GM12892 (cell line): Measurements from ENCODE around the gene NKX1-2.

ENCODE experiments used
- DNase-seq: peaks from one replicate; pipeline ENCODE4 v3.0.0; 2011; ENCODE audit not compliant: insufficient read length
- FAIRE-seq: peaks from 2 replicates; lab custom pipeline; 2011; peaks lifted over from hg19 to GRCh38; lab: Jason Lieb, UNC
- POLR2A ChIP-seq: IDR thresholded peaks from 2 replicates; pipeline ENCODE4 v1.6.1; 2011; ENCODE audit warnings: low read depth, low read length, control low read depth
- POLR2AphosphoS5 ChIP-seq: IDR thresholded peaks from 2 replicates; pipeline ENCODE4 v1.6.1; 2011; ENCODE audit warnings: low read depth, low read length, control low read depth
- TAF1 ChIP-seq: IDR thresholded peaks from 2 replicates; pipeline ENCODE4 v1.6.1; 2011; ENCODE audit warnings: low read depth, mild to moderate bottlenecking, control low read depth, low read length, borderline replicate concordance

Gene NKX1-2

GRCh38 chr10:124422742-124423141 lies 27.1 kb downstream of the NKX1-2 start:
- no peak for DNase-seq
- TF ChIP-seq TAF1 (no peak), POLR2A (no peak), POLR2AphosphoS5 (no peak)
- no peak for FAIRE-seq

- TF ChIP-seq POLR2A (no peak), TAF1 (no peak), POLR2AphosphoS5 (no peak)
- FAIRE-seq: no peak
- DNase-seq: no peak
Observed at GRCh38 chr10:124420254-124420653, 29.6 kb downstream of the NKX1-2 start.

- FAIRE-seq (no peak), DNase-seq (no peak)
Observed at GRCh38 chr10:124419635-124420034, 30.2 kb downstream of the NKX1-2 start.

GRCh38 chr10:124418726-124419501 lies 30.9 kb downstream of the NKX1-2 start, which contains the start of gene OAT:
Gene OAT, minus strand, starts transcription at chr10:124418923. Its CDS starts 6,752 bp downstream, at chr10:124412171.
- DNase-seq (peak; percentile 92), FAIRE-seq (peak; percentile 74)
- peak; percentile 66; the same call in 1 of the 2 replicates for TF ChIP-seq TAF1
- TF ChIP-seq POLR2A: peak; percentile 92
- TF ChIP-seq POLR2AphosphoS5: peak; percentile 84

More at GRCh38 chr10:124419635-124420034, 30.2 kb downstream of the NKX1-2 start:
- TF ChIP-seq POLR2A (no peak), TAF1 (no peak)

- FAIRE-seq (no peak), DNase-seq (peak; percentile 29)
- TF ChIP-seq TAF1: no peak
- no peak for TF ChIP-seq POLR2AphosphoS5
- no peak for TF ChIP-seq POLR2A
Observed at GRCh38 chr10:124417895-124418725, 31.7 kb downstream of the NKX1-2 start.

- TF ChIP-seq TAF1: no peak
- TF ChIP-seq POLR2AphosphoS5: no peak
- no peak for TF ChIP-seq POLR2A
- FAIRE-seq: no peak
- DNase-seq: no peak
Observed at GRCh38 chr10:124416733-124417132, 33.1 kb downstream of the NKX1-2 start.

- no peak for FAIRE-seq
- TF ChIP-seq TAF1 (no peak), POLR2A (no peak), POLR2AphosphoS5 (no peak)
Observed at GRCh38 chr10:124415210-124415609, 34.6 kb downstream of the NKX1-2 start.

GRCh38 chr10:124414076-124414475 lies 35.8 kb downstream of the NKX1-2 start:
- FAIRE-seq (no peak), DNase-seq (no peak)

More at GRCh38 chr10:124415210-124415609, 34.6 kb downstream of the NKX1-2 start:
- DNase-seq: no peak

GRCh38 chr10:124409696-124410095 lies 40.1 kb downstream of the NKX1-2 start:
- DNase-seq: no peak
- no peak for TF ChIP-seq POLR2AphosphoS5
- no peak for FAIRE-seq

More at GRCh38 chr10:124414076-124414475, 35.8 kb downstream of the NKX1-2 start:
- TF ChIP-seq POLR2A: no peak
- no peak for TF ChIP-seq TAF1

GRCh38 chr10:124408357-124408756 lies 41.5 kb downstream of the NKX1-2 start:
- FAIRE-seq (no peak), DNase-seq (no peak)

GRCh38 chr10:124407456-124407855 lies 42.4 kb downstream of the NKX1-2 start:
- TF ChIP-seq POLR2AphosphoS5: no peak
- no peak for DNase-seq
- FAIRE-seq: no peak

More at GRCh38 chr10:124408357-124408756, 41.5 kb downstream of the NKX1-2 start:
- TF ChIP-seq POLR2A (no peak), POLR2AphosphoS5 (no peak), TAF1 (no peak)

- peak; percentile 81 for FAIRE-seq
- DNase-seq: no peak
- TF ChIP-seq POLR2AphosphoS5 (no peak), TAF1 (no peak), POLR2A (no peak)
Observed at GRCh38 chr10:124403548-124403947, 46.3 kb downstream of the NKX1-2 start.
